GM18499 (cell line): Measurements from ENCODE around the gene LNX2.

Source experiments
- ATAC-seq: cut with Tn5 transposase; IDR thresholded peaks from one replicate; pipeline ENCODE4 v1.9.1; 2021; ENCODE audit warnings: moderate number of reproducible peaks; ENCODE audit not compliant: insufficient read depth, unreplicated experiment

LNX2 gene

GRCh38 chr13:27617881-27618321 is 2.4 kb downstream of the LNX2 start:
- no peak for ATAC-seq

- ATAC-seq = no peak
Measured at GRCh38 chr13:27613628-27614027, 6.7 kb downstream of the LNX2 start.

DNA sequence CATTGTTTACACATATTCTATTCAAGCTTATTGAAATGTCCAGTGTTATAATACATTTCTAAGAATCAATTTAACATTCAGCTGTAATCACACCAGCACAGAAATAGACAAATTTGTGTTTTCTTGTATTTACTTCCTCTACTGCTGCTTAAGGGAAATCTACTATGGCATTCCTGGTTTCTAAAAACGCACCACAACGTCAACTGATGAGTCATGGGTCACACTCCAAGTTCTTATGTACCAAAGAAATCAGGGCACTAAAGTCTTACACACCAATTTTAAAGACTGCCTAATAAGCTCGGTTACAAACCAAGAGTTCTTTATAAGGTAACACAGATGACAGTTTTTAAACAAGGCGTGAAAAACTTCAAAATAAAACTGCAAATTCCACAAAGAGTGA is 13.2 kb downstream of the LNX2 start:
- ATAC-seq = no peak

DNA sequence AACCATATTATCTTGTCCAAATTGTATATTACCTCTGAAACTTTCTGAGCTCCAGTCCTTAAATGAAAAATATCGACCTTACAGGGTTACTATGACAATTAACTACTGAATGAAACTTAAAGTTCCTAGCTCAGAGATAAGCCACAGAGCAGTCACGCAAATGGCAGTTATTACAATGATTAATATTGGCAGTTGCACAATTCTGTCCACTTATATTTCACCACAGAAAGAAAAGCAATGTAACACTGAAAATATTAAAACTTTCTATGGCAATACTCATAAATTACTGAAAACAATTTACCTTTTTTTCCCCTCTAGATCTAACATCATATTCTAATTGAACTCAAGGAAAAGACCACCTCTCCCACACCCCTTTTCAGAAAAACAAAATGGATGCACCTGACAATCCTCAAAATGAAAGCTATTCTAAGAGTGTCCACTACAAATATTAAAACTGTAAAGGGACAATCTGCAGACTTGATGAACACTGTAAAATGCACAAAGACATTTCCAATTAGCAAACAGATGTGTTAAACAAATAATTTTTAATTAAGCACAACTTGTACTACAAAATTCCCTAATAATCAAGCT is 14.6 kb downstream of the LNX2 start:
- ATAC-seq = no peak

DNA sequence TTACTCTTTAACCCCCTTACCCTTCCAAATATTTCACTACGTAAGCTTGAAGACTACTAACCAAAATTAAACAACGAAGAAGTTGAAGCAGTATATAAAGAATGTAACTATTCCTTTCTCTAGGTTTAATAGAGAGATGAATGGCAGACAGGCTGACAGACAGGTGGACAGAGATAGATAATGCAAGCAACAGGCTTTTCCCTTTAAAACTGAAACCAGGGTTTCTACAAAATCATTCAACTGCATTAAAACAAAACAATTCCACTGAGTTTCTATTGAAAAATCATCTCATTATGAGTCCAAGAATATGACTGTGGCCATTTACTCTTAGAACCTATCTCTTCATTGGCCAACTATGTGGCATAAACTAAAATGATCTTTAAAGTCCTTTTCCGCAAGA is 15.2 kb downstream of the LNX2 start:
- ATAC-seq = no peak

GRCh38 chr13:27601803-27602202 is 18.5 kb downstream of the LNX2 start:
- no peak for ATAC-seq

GRCh38 chr13:27601208-27601607 is 19.1 kb downstream of the LNX2 start:
- no peak for ATAC-seq

- no peak for ATAC-seq
Measured at GRCh38 chr13:27600711-27601110, 19.6 kb downstream of the LNX2 start.

- ATAC-seq = no peak
Measured at GRCh38 chr13:27599845-27600553, 20.3 kb downstream of the LNX2 start.

GRCh38 chr13:27599096-27599495 is 21.2 kb downstream of the LNX2 start:
- ATAC-seq = no peak

- no peak for ATAC-seq
Measured at GRCh38 chr13:27595055-27595811, 25.1 kb downstream of the LNX2 start.

DNA sequence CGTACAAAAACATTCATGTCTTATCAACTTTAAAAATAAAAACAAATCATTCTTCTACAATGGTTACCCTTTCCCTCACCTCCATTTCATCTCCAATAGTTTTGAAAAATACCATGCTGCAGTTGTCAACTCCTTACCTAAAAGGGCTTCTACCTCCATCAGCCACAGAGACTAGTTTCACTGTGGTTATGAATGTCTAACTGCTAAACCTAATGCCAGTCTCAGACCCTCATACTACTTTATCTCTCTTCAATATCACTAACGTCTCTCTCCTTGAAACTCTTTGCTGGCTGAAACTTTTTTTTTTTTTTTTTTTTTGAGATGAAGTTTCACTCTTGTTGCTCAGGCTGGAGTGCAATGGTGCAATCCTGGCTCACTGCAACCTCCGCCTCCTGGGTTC is 27.1 kb downstream of the LNX2 start:
- no peak for ATAC-seq

DNA sequence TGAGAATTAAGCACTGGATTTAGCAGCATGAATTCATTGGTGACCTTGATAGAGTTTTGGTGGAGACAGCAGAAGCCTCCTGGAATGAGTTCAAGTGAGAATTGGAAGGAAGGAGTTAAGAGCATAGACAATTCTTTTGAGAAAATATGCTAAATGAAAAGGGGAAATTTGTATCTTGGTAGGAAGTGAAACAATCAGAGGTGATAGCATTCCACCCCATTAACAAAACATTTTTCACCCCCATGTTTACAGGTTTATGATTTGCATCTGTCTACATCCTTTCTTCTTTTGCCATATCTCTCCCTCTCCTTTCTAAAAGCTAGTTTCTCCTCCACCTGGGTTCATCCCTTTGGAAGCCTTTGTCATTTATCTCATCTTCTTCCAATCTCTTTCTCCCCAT is 27.5 kb downstream of the LNX2 start:
- ATAC-seq = no peak

GRCh38 chr13:27588405-27588804 is 31.9 kb downstream of the LNX2 start:
- ATAC-seq = no peak

- no peak for ATAC-seq
Measured at GRCh38 chr13:27587095-27587746, 33.1 kb downstream of the LNX2 start.

- no peak for ATAC-seq
Measured at GRCh38 chr13:27583645-27584044, 36.7 kb downstream of the LNX2 start.

- no peak for ATAC-seq
Measured at GRCh38 chr13:27578121-27579030, 42.0 kb downstream of the LNX2 start.

DNA sequence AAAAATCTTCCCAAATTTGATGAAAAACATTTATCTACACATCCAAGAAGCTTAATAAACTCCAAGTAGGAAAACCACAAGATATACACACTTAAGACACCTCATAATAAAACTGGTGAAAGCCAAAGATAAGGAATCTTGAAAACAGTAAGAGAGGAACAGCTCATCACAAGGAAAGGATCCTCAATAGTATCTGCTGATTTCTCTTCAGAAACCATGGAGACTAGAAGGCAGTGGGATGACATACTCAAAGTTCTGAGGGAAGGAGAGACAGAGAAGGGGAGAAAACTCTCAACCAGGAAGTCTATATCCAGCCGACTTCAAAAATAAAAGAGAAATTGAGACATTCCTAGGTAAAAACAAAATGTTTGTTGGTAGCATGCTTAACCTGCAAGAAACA is 45.7 kb downstream of the LNX2 start:
- no peak for ATAC-seq

DNA sequence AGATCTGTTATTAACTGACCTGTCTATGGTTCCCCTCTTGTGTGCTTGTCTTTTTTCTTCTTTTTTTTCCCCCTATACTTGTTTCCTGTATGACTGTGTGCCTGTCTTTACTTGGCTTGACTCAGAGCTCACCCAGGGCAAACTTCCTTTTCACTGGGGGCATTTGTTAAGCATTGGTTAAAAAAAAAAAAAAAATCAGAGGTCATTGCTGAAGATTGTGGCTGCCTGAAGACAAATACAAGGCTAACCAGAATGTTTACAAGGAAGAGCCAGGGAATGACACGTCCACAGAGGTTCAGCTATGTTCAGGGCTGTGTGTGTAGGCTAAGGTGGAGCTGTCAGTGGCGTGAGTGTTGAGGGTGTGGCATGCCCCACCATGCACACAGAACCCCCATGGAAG is 47.1 kb downstream of the LNX2 start:
- no peak for ATAC-seq
